ENCODE measurements around the gene ASAP2. TPM values are rescaled to one million over a fixed set of nuclear protein-coding genes. Genes with fewer than 3 reads are reported as not detected.

ASAP2 gene
- total RNA-seq, 1 donor: 66.2 TPM

DNA sequence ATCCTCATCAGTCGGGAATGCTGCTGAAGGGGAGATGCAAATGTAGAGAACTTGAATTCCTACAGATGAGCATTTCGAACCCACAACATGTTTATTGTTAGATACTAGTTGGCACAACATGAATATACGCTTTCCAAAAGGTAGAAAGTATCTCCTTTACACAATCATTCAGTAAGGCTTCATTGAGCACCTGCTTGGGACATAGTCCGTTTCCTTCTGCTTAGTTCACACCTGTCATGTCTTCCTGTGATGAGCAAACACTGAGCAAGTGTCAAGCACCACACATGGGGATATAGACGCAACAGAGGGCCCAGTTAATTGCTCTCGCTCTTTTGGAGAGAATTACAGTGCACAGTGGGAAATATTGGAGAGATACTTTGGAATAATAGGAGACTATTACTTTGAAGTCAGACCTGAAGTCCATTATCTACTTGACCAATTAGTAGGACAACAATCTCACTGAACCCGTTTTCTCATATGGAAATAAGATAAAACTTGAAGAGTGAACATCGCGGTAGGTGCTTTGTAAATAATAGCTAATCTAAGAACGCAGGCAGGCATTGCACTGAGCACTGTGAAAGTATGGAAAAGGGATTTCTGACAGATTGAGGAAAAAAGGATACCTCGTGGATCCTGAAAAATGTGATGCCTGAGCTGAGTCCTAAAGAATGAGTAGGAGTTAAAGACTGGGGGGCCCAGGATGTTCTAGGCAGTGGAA is 218.0 kb downstream of the ASAP2 start:
- Histone ChIP-seq H3K4me2 (ENCODE audit: insufficient read depth, low read length) (peak overlapping the region; percentile 89), H2AFZ (ENCODE audit: low read length) (peak overlapping the region; percentile 96), H3K27me3 (ENCODE audit: insufficient read depth, low read length) (no peaks in the 10 kb centered on the region), H4K20me1 (ENCODE audit: insufficient read depth, low read length) (peaks cover 11% of the 10 kb centered on the region), H3K27ac (ENCODE audit: low read depth, low read length) (peak overlapping the region; percentile 88), H3K9me3 (ENCODE audit: low read depth, low read length) (no peaks in the 10 kb centered on the region), H3K4me3 (ENCODE audit: insufficient read depth, low read length) (peak overlapping the region; percentile 98), H3K4me1 (ENCODE audit: insufficient read depth, low read length) (peaks cover 30% of the 10 kb centered on the region), H3K36me3 (ENCODE audit: insufficient read depth, low read length) (peaks cover 2% of the 10 kb centered on the region), H3K79me2 (ENCODE audit: insufficient read depth, low read length) (peaks cover 75% of the 10 kb centered on the region)
- peak; percentile 29 for DNase-seq (ENCODE audit: insufficient read length, low spot score, missing footprints)
- TF ChIP-seq, protein P1, sequence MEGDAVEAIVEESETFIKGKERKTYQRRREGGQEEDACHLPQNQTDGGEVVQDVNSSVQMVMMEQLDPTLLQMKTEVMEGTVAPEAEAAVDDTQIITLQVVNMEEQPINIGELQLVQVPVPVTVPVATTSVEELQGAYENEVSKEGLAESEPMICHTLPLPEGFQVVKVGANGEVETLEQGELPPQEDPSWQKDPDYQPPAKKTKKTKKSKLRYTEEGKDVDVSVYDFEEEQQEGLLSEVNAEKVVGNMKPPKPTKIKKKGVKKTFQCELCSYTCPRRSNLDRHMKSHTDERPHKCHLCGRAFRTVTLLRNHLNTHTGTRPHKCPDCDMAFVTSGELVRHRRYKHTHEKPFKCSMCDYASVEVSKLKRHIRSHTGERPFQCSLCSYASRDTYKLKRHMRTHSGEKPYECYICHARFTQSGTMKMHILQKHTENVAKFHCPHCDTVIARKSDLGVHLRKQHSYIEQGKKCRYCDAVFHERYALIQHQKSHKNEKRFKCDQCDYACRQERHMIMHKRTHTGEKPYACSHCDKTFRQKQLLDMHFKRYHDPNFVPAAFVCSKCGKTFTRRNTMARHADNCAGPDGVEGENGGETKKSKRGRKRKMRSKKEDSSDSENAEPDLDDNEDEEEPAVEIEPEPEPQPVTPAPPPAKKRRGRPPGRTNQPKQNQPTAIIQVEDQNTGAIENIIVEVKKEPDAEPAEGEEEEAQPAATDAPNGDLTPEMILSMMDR (IDR thresholded peaks at IDR 0.05; ENCODE audit: extremely low read depth, low read depth, low read length): no peak

DNA sequence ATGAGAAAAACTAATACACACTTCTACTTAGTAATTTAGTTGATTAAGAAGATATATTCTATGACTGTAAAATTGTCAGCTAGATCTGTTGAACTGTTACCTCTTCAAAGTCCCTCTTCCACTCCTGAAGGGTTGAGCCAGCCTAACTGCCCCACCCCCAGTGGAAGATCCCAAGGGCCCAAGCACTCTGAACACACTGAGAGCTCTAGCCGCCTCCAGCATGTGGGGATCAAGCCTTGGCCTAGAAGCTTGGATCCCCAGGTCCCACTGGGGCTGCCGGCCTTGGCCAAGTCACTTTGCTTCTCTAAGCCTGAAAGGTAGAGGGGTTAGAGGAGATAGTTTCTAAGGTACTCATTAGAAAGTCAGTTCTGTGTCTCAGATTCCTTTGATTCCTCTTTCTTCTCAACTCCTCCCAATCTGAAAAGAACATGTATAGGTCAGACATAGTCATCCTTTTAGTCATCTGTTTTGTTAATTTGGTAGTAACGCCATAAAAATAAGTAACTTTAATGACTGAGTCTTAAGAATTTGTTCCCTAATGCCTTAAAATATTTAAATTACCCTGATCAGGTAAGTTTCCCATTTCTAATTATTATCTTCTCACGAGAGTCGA is 222.5 kb downstream of the ASAP2 start:
- DNase-seq (ENCODE audit: insufficient read length, low spot score, missing footprints): peak; percentile 84
- Histone ChIP-seq H3K27ac (ENCODE audit: low read depth, low read length) (peak overlapping the region; percentile 62), H3K4me2 (ENCODE audit: insufficient read depth, low read length) (peak overlapping the region; percentile 22)

DNA sequence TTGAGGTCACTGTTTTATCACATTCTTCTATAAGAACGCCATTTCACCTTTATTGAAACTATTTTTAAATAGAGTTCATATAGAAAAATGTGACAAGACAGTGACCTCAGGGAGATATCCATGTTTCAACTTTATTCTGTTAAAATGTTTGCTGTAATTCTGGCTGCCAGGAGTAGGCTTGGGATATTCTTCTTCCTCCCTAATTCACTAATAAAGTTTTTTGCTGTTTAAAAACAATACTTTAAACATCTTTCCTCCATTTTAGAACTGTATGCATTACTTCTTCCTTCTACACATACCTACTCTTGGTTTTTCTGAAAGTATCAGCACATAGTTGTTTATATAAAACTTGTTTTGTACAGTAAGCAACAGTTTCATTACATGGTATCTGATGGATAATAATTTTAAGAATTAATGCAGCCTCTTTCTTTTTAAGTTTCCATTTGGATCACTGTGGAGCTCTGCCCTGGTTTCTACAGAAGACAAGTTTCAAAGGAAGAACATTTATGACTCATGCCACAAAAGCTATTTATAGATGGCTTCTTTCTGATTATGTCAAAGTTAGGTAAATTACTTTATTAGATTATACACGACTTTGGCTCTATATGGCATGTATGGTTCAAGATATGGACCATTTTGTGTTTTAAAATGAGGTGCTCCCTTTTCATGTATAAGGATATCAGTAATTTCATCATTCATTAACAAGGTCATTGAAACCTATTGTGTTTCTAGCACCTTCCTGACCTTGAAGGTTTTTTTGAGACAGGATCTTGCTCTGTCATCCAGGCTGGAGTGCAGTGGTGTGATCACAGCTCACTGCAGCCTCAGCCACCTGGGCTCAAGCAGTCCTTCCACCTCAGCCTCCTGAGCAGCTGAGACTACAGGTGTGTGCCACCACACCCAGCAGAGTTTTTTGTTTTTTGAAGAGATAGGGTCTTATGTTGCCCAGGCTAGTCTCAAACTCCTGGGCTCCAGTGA is 224.0 kb downstream of the ASAP2 start:
- no peak overlapping the region for H2AFZ ChIP-seq (ENCODE audit: low read length)
- H3K4me3 ChIP-seq (ENCODE audit: insufficient read depth, low read length): no peak overlapping the region
- DNase-seq (ENCODE audit: insufficient read length, low spot score, missing footprints): no peak
- H3K36me3 ChIP-seq (ENCODE audit: insufficient read depth, low read length): peaks cover 32% of the 10 kb centered on the region
- H3K79me2 ChIP-seq (ENCODE audit: insufficient read depth, low read length): peaks cover 21% of the 10 kb centered on the region
- no peak overlapping the region for H3K4me2 ChIP-seq (ENCODE audit: insufficient read depth, low read length)
- H3K27ac ChIP-seq (ENCODE audit: low read depth, low read length): peak overlapping the region; percentile 6
- TF ChIP-seq, protein P1 (IDR thresholded peaks at IDR 0.05; ENCODE audit: extremely low read depth, low read depth, low read length): no peak
- H3K4me1 ChIP-seq (ENCODE audit: insufficient read depth, low read length): peaks cover 19% of the 10 kb centered on the region
- no peaks in the 10 kb centered on the region for H4K20me1 ChIP-seq (ENCODE audit: insufficient read depth, low read length)
- no peaks in the 10 kb centered on the region for H3K9me3 ChIP-seq (ENCODE audit: low read depth, low read length)
- H3K27me3 ChIP-seq (ENCODE audit: insufficient read depth, low read length): no peaks in the 10 kb centered on the region

More for the DNA sequence above, 222.5 kb downstream of the ASAP2 start:
- H3K9me3 ChIP-seq (ENCODE audit: low read depth, low read length): no peaks in the 10 kb centered on the region
- H3K4me1 ChIP-seq (ENCODE audit: insufficient read depth, low read length): peaks cover 26% of the 10 kb centered on the region
- no peak overlapping the region for H3K4me3 ChIP-seq (ENCODE audit: insufficient read depth, low read length)
- peak overlapping the region; percentile 69 for H2AFZ ChIP-seq (ENCODE audit: low read length)
- TF ChIP-seq, protein P1 (IDR thresholded peaks at IDR 0.05; ENCODE audit: extremely low read depth, low read depth, low read length): no peak
- no peaks in the 10 kb centered on the region for H3K27me3 ChIP-seq (ENCODE audit: insufficient read depth, low read length)
- peaks cover 32% of the 10 kb centered on the region for H3K36me3 ChIP-seq (ENCODE audit: insufficient read depth, low read length)
- H4K20me1 ChIP-seq (ENCODE audit: insufficient read depth, low read length): no peaks in the 10 kb centered on the region
- peaks cover 37% of the 10 kb centered on the region for H3K79me2 ChIP-seq (ENCODE audit: insufficient read depth, low read length)

Measured in osteoblast (primary cell).